Suppressor macrophage treated with lipopolysaccharide for 4 hours (primary cell): Measurements from ENCODE around the gene SMARCD3.

Experiments used
- DNase-seq: peaks from one replicate; pipeline ENCODE4 v3.0.0-alpha.2; 2020

The SMARCD3 gene

GRCh38 chr7:151246851-151247580, 1.5 kb downstream of the SMARCD3 start:
- DNase-seq, result no peak

GRCh38 chr7:151246102-151246850, 2.2 kb downstream of the SMARCD3 start:
- no peak for DNase-seq

DNA sequence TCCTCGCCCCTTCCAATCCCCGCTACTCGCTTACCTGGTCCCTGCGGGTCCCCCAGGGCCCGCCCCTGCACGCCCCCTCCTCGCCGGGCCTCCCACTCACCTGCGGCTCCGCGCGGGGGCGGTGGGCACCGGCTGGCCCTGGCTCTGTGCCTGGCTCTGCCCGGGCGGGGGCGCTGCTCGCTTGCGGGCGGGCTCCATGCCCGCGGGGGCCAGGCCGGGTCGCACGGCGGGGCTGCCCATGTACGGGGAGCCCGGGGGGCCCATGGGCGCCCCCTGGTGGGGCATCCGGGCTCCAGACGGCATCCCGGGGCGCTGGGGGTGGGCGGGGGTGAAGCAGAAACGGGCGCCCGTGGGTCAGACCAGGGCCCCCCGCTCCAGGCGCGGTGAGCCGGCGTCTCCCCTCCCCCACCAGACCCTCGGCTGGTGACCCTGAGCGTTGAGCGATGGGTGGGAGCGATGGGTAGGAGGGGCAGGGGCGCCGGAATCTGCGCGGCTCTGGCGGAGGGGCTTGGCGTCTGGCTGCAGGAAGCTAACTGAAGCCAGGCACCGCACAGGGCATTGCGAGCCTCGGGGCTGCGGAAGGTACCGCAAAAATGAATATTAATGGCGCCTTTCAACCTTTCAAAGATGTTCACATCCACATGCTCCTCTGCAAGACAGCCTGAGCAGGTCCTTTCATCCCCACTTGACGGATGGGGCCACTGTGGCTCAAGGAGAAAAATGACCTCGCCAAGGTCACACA, 3.0 kb downstream of the SMARCD3 start:
- peak; percentile 59 for DNase-seq

DNA sequence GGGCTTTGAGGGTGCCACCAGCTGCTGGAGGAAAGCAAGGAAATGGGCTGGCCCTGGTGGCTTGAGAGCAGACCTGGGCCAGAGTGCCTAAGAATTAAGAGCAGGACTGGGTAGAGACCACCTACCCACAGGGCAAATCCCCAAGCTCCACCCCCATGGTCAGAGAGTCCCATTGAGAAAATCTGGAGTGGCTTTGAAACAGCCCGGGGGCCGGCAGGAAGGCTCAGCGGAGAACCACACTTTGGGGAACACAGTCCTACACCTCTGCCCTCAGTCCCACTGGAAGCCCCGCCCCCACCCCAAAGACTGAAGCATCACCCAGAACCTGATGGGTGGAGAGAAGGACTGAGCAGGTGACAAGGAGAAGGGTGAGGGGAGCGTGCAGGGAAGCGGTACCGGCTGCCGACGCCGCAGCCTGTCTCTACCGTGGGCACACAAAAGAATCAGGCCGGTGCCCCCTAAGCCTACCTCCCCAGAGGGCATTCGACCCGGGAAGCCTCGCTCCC, 3.6 kb downstream of the SMARCD3 start:
- DNase-seq, result no peak

DNA sequence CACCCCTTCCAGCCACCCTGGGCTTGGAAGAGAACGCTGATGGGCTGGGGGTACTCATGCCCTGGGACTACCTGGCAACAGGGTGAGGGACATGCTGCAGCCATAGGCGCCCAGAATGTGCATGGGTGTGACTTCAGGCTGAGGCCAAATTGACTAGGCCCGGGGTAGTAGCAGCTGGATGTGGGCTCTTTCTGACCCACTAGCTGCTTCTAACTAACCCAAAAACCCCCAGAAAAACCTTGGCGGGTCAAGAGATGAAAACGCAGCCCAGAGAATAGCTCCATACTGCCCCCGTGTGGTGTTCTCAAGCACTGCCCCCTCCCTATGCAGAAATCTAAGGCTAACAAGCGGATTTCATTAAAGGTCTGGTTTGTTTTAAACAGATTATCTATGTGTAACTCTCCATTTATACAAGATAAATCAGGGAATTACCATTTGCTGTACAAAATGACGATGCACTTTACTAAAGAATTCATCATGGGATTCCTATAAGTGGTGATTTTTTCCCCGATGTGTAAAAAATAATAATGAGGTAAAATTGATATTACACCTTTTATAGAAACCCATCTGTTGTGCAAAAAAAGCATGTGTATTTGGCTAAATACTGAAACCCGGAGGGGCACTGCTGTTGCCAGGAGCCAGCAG, 4.2 kb downstream of the SMARCD3 start:
- peak; percentile 77 for DNase-seq

- no peak for DNase-seq
Measured at GRCh38 chr7:151243408-151244195, 4.9 kb downstream of the SMARCD3 start.

DNA sequence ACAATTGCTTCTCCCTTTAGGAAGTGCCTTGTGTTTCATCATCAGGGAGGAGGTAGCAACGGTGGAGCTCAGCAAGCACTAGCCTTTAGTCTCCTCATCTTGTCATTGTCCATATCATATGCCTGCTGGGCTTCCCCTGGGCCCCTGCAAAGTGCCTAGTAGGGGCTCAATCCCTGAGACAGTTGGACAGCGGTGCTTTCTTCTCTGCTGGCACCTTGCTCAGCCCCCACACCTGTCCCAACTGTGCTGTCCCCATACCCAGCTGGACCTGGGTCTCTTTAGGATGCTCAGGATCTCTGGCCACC, 5.5 kb downstream of the SMARCD3 start:
- no peak for DNase-seq

GRCh38 chr7:151242159-151243044, 6.1 kb downstream of the SMARCD3 start:
- no peak for DNase-seq

DNA sequence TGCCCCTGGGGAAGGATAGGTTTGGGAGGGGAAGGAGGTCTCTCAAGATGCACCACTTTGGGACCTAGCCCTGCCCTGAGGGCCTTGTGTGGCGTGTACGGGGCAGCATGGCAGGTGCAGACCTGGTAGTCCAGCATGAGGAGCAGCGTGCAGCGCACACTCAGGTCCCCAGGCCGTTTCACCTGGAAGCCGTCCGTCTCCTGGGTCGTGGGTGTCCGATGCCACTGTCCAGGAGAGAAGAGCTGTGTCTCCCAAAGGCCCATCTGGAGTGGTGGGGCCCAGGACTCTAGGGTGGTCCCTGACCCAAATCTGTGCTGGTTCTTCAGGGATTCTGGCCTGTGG, 6.8 kb downstream of the SMARCD3 start:
- no peak for DNase-seq

DNA sequence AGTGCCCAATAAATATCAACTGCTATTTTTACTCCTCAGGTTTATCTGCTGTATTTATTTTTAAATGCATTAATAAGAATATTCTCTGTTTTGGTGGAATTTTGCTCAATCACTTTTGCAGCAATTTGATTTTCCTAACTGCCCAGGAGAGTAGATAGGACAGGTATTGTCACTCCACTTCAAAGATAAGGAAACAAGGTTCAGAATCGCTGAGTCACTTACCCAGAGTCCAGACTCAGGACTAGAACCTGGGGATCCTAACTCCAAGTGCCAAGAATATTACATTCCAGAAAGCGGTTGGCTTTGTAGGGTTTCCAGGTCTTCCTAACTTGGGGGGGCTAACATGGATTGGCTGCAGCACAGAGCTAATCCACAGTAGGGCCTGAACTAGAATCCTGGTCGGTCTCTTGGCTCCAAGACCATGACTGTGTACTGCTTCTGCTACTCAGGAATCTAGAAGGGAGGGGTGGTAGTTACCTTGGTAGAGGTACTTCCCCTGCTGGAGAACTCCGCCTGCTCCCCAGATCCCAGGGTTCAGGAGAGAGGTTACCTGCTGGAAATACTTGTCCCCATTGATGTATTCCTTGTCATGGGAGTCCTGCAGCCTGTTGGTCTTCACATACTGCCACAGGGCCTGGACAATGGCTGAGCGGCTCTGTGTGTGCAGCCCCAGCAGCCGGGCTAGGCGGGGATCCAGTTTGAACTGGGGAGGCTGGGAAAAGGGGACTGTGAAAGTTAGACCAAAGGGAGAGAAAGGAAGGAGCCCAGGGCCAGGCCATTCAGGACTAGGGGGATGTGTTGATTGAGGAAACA, 7.3 kb downstream of the SMARCD3 start:
- DNase-seq, result no peak

- DNase-seq, result no peak
Measured at GRCh38 chr7:151240536-151240935, 8.0 kb downstream of the SMARCD3 start.

GRCh38 chr7:151239837-151240459, 8.5 kb downstream of the SMARCD3 start:
- DNase-seq, result no peak

DNA sequence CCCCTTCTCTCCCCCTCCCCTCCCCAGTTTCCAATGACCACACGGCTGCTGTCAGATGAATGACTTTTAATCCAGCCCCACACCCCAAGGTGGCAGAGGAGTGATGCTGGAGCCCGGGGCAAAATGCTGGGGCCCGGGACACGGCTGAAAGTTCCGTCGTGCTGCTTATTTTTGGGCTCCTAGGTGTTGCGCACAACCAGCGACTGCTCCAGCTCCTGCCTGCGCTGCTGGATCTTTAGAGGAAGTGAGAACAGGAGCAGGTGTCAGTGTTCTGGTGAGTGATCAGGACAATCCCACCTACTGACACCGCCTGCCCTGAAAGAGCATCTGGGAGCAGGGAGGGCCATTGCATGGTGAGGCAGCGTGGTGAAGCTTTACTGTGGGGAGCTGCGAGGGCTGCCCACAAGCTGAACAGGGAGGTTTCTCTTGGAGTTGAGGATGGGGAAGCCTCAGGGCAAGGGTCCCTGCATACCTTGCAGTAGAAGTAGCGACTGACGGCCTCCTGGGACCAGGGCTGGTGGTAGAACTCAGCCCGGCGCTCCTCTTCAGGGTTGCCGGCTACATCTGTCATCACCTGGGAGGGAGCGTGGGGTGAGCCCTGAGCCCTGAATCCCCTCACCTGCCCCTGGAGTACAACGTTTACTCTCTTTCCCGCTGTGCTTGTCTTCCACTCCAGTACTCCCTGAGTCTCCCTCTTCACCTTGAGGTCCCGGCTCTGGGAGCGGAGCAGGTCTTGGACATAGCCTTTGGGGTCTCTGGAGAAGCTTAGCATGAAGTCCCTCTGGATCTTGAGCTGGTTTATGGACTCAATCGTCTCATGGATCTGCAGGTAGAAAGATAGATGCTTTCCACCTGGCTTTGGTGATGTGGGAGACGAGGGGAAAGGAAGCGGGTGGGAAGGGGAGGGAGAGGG, 9.3 kb downstream of the SMARCD3 start:
- DNase-seq, result no peak

DNA sequence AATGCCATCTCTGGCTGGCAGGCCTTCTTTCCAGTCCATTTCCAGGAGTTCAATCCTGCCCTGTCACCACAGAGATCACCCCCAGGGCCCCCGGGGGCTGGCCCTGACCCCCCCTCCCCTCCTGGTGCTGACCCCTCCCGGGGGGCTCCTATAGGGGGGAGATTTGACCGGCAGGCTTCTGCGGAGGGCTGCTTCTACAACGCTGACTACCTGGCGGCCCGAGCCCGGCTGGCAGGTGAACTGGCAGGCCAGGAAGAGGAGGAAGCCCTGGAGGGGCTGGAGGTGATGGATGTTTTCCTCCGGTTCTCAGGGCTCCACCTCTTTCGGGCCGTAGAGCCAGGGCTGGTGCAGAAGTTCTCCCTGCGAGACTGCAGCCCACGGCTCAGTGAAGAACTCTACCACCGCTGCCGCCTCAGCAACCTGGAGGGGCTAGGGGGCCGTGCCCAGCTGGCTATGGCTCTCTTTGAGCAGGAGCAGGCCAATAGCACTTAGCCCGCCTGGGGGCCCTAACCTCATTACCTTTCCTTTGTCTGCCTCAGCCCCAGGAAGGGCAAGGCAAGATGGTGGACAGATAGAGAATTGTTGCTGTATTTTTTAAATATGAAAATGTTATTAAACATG, 10.2 kb downstream of the SMARCD3 start:
- no peak for DNase-seq

DNA sequence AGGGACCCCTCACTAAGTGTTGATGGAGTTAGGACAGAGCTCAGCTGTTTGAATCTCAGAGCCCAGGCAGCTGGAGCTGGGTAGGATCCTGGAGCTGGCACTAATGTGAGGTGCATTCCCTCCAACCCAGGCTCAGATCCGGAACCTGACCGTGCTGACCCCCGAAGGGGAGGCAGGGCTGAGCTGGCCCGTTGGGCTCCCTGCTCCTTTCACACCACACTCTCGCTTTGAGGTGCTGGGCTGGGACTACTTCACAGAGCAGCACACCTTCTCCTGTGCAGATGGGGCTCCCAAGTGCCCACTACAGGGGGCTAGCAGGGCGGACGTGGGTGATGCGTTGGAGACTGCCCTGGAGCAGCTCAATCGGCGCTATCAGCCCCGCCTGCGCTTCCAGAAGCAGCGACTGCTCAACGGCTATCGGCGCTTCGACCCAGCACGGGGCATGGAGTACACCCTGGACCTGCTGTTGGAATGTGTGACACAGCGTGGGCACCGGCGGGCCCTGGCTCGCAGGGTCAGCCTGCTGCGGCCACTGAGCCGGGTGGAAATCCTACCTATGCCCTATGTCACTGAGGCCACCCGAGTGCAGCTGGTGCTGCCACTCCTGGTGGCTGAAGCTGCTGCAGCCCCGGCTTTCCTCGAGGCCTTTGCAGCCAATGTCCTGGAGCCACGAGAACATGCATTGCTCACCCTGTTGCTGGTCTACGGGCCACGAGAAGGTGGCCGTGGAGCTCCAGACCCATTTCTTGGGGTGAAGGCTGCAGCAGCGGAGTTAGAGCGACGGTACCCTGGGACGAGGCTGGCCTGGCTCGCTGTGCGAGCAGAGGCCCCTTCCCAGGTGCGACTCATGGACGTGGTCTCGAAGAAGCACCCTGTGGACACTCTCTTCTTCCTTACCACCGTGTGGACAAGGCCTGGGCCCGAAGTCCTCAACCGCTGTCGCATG, 11.0 kb downstream of the SMARCD3 start:
- no peak for DNase-seq

DNA sequence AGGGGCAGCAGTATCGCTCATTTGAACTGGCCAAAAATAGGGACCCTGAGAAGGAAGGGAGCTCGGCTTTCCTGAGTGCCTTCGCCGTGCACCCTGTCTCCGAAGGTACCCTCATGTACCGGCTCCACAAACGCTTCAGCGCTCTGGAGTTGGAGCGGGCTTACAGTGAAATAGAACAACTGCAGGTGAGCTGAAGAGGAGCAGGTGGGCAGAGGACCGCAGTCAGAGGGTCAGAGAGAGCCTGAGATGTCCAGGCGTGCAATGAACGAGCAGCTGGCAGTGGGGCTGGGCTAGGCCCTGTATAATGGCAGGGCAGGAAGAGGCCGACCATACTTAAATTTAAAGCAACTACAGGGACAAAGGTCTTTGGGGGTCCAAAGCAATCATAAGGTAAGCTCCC, 12.1 kb downstream of the SMARCD3 start:
- no peak for DNase-seq

- DNase-seq, result no peak
Measured at GRCh38 chr7:151235091-151235787, 13.3 kb downstream of the SMARCD3 start.
